Glomerular visceral epithelial cell (primary cell): Measurements from ENCODE around the gene UBE2C.

ENCODE experiments used
- DNase-seq: peaks from one replicate; pipeline ENCODE4 v3.0.0-alpha.2; 2016; ENCODE audit errors: extremely low spot score

The UBE2C gene

GRCh38 chr20:45859916-45860315 lies 47.5 kb downstream of the UBE2C start:
- no peak for DNase-seq

- DNase-seq: no peak
These were observed 48.2 kb downstream of the UBE2C start for GRCh38 chr20:45860560-45861220.

- peak; percentile 34 for DNase-seq
These were observed 49.0 kb downstream of the UBE2C start for GRCh38 chr20:45861221-45862075.

GRCh38 chr20:45863543-45864470 lies 51.4 kb downstream of the UBE2C start:
- no peak for DNase-seq

- DNase-seq: no peak
These were observed 54.0 kb downstream of the UBE2C start for GRCh38 chr20:45866454-45866853.
